HUES64 (cell line): ENCODE measurements around the gene TROAP.
A peak's percentile ranks its signal among the peaks of the same experiment; 100 is the strongest.
"Not testable (repeated sequence)": the region's sequence is repeated elsewhere in the genome, so short reads cannot be mapped to it uniquely, and the experiment has no call there.

ENCODE experiments used
- H3K27ac ChIP-seq: 2 replicates; pipeline ENCODE4 v1.7.0; 2013; ENCODE audit warnings: low read depth, low read length, inconsistent platforms
- H3K27me3 ChIP-seq: 2 replicates; pipeline ENCODE4 v1.6.1; 2013; ENCODE audit warnings: mild to moderate bottlenecking, low read length; ENCODE audit not compliant: insufficient read depth
- H3K36me3 ChIP-seq: 2 replicates; pipeline ENCODE4 v1.6.1; 2013; ENCODE audit warnings: mild to moderate bottlenecking, low read length; ENCODE audit not compliant: insufficient read depth
- H3K4me1 ChIP-seq: 2 replicates; pipeline ENCODE4 v1.6.1; 2013; ENCODE audit warnings: mild to moderate bottlenecking, low read length, moderate library complexity; ENCODE audit not compliant: insufficient read depth
- H3K4me3 ChIP-seq: 2 replicates; pipeline ENCODE4 v1.5.1; 2013; ENCODE audit warnings: mild to moderate bottlenecking, low read length, moderate library complexity
- H3K9ac ChIP-seq: 2 replicates; pipeline ENCODE4 v1.6.1; 2013; ENCODE audit warnings: mild to moderate bottlenecking, low read depth, low read length
- H3K9me3 ChIP-seq: 2 replicates; pipeline ENCODE4 v1.6.1; 2013; ENCODE audit warnings: low read depth, low read length; ENCODE audit not compliant: insufficient read depth
- whole genome bisulfite sequencing: fragments of 150-250, 120-280 bp; methylation state at CpG from one replicate; pipeline ENCODE4 v1.1.7; 2013; ENCODE audit warnings: missing lambda C conversion rate; 5-methylcytosine and 5-hydroxymethylcytosine counted together

TROAP gene

GRCh38 chr12:49331380-49332222, 8.5 kb downstream of the TROAP start:
- peaks cover 27% of the 10 kb centered on the region for H3K36me3 ChIP-seq

DNA sequence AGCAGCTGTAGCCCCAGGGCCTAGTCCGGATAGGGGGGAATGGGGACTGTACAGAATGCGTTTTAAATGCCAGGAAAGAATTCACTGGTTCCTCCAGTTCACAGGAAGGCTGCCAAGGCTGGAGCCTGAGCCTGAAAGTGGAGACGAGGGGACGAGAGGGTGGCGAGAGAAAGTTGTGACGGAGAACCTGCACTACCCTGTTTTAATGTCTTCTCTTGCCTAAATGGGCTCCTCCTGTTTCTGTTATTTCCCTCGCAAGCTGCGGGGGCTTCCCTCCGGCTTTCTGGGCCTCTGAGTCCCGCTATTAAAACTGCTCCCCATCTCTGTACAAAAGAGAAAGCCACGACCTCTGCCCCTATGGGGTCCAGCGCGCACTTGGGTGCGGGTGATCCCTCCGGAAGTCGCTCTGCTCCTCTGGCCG, 9.4 kb downstream of the TROAP start:
- no peaks in the 10 kb centered on the region for H3K9me3 ChIP-seq
- H3K9ac ChIP-seq, result no peak overlapping the region
- no peak overlapping the region for H3K27ac ChIP-seq
- peaks cover 19% of the 10 kb centered on the region for H3K36me3 ChIP-seq
- WGBS, result 27% methylated on average over 17 of the region's 17 CpGs
- no peaks in the 10 kb centered on the region for H3K4me1 ChIP-seq
- H3K4me3 ChIP-seq, result peak overlapping the region; percentile 44
- H3K27me3 ChIP-seq, result peaks cover 58% of the 10 kb centered on the region

More at GRCh38 chr12:49331380-49332222, 8.5 kb downstream of the TROAP start:
- Histone ChIP-seq H3K27me3 (peaks cover 50% of the 10 kb centered on the region), H3K4me3 (no peak overlapping the region), H3K27ac (no peak overlapping the region), H3K9ac (no peak overlapping the region), H3K4me1 (no peaks in the 10 kb centered on the region), H3K9me3 (no peaks in the 10 kb centered on the region)
- 59% methylated on average over 11 of the region's 11 CpGs for WGBS

- peaks cover 15% of the 10 kb centered on the region for H3K36me3 ChIP-seq
- no peak overlapping the region for H3K9ac ChIP-seq
- H3K4me3 ChIP-seq, result peak overlapping the region; percentile 44
- peaks cover 3% of the 10 kb centered on the region; the same call in 1 of the 2 replicates for H3K4me1 ChIP-seq
- 8% methylated on average over 40 of the region's 40 CpGs for WGBS
- H3K27me3 ChIP-seq, result peaks cover 63% of the 10 kb centered on the region
- no peaks in the 10 kb centered on the region for H3K9me3 ChIP-seq
- no peak overlapping the region for H3K27ac ChIP-seq
These were observed 9.9 kb downstream of the TROAP start for GRCh38 chr12:49332891-49333371.

GRCh38 chr12:49333778-49334177, 10.7 kb downstream of the TROAP start:
- H3K4me3 ChIP-seq, H3K9ac ChIP-seq, H3K27ac ChIP-seq, H3K9me3 ChIP-seq: not testable (repeated sequence)
- Histone ChIP-seq H3K36me3 (peaks cover 13% of the 10 kb centered on the region), H3K27me3 (peaks cover 72% of the 10 kb centered on the region), H3K4me1 (peaks cover 12% of the 10 kb centered on the region)
- WGBS, result 90% methylated on average over 20 of the region's 21 CpGs

- no peak overlapping the region for H3K4me3 ChIP-seq
- peaks cover 76% of the 10 kb centered on the region for H3K27me3 ChIP-seq
- H3K9me3 ChIP-seq, result no peaks in the 10 kb centered on the region
- H3K36me3 ChIP-seq, result peaks cover 9% of the 10 kb centered on the region
- H3K4me1 ChIP-seq, result peaks cover 16% of the 10 kb centered on the region
- no peak overlapping the region for H3K9ac ChIP-seq
- WGBS, result 88% methylated on average over 19 of the region's 19 CpGs
- H3K27ac ChIP-seq, result no peak overlapping the region
These were observed 11.2 kb downstream of the TROAP start for GRCh38 chr12:49334226-49334625.

GRCh38 chr12:49334681-49335080, 11.6 kb downstream of the TROAP start:
- H3K27ac ChIP-seq, result no peak overlapping the region
- H3K4me1 ChIP-seq, result peaks cover 17% of the 10 kb centered on the region
- H3K9ac ChIP-seq, result no peak overlapping the region
- WGBS, result 87% methylated on average over 12 of the region's 12 CpGs
- H3K9me3 ChIP-seq, result no peaks in the 10 kb centered on the region
- peaks cover 5% of the 10 kb centered on the region for H3K36me3 ChIP-seq
- H3K4me3 ChIP-seq, result no peak overlapping the region
- peaks cover 81% of the 10 kb centered on the region for H3K27me3 ChIP-seq

GRCh38 chr12:49335118-49335954, 12.3 kb downstream of the TROAP start:
- 74% methylated on average over 16 of the region's 16 CpGs for WGBS
- Histone ChIP-seq H3K27me3 (peaks cover 87% of the 10 kb centered on the region), H3K4me1 (peaks cover 17% of the 10 kb centered on the region)

GRCh38 chr12:49335955-49336644, 13.0 kb downstream of the TROAP start:
- Histone ChIP-seq H3K27me3 (peaks cover 95% of the 10 kb centered on the region), H3K9ac (no peak overlapping the region), H3K36me3 (no peaks in the 10 kb centered on the region), H3K9me3 (no peaks in the 10 kb centered on the region), H3K4me1 (peaks cover 17% of the 10 kb centered on the region), H3K27ac (no peak overlapping the region), H3K4me3 (peak overlapping the region; percentile 33)
- 20% methylated on average over 72 of the region's 72 CpGs for WGBS

More at GRCh38 chr12:49335118-49335954, 12.3 kb downstream of the TROAP start:
- Histone ChIP-seq H3K36me3 (no peaks in the 10 kb centered on the region; the same call in 1 of the 2 replicates), H3K27ac (no peak overlapping the region), H3K9ac (no peak overlapping the region), H3K9me3 (no peaks in the 10 kb centered on the region), H3K4me3 (no peak overlapping the region)

DNA sequence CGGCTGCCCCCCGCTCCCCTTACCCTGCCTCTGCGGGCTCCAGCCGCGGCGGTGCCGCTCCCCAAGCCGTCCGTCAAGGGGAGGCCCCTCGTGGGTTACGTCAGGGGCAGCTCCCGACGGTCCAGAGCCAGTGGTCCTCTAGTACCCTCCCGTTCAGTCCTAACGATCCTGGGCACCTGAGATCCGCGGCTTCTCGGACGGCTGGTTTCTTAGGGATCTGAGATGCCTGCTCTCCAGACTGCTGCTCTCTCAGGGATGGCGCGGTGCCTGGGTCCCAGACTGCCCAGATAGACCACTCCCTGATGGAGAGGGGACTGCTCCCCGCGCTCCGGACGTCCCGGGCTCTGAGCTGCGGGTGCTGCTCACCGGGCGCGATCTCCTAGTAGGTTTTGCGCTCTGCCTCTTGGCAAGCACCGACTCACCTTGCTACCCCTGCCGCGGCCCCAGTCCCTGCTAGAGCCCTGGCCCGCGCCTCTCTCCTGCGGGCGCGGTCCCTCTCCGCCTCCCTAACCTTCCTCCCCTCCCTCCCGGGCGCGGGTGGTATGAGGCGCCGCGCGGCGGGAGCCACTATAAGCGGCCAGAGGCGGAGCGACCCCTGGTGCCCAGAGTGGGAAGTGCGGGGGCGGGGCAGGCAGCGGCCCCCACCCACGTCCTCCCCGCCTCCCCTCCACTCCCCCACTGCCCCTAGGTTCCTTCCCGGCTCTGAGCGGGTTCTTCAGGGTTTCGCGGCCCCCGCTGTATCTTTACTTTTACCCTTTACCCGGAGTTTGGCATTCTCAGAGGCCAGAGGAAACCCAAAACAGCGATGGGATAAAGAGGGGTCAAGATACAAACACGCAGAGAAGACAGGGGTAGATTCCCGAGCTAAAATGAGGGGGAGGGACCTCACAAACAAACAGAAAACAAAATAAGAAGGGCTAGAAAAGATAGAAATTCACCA, 13.9 kb downstream of the TROAP start, which contains the start of gene C1QL4:
TSS of gene C1QL4 (minus strand) at position 544 of the 940 bp plus-strand sequence. CDS start 711 bp downstream, outside the sequence.
- 2% methylated on average over 62 of the region's 65 CpGs for WGBS
- Histone ChIP-seq H3K4me1 (peaks cover 20% of the 10 kb centered on the region), H3K27ac (no peak within 1 kb of the TSS), H3K27me3 (peaks cover 100% of the 10 kb centered on the region), H3K9ac (no peak within 1 kb of the TSS), H3K4me3 (peak within 1 kb of the TSS; percentile 37), H3K9me3 (no peaks in the 10 kb centered on the region), H3K36me3 (no peaks in the 10 kb centered on the region)
